Measurements from ENCODE around the gene ITGAL.
"Not testable (repeated sequence)": the region's sequence is repeated elsewhere in the genome, so short reads cannot be mapped to it uniquely, and the experiment has no call there.

- TF ChIP-seq CTCF, POLR2A, POLR2AphosphoS5 (IDR thresholded peaks at IDR 0.05): not testable (repeated sequence)
Measured at GRCh38 chr16:30540916-30541464, 68.4 kb downstream of the ITGAL start.

Data from transverse colon (tissue), 4 donors.